GM12878 (cell line): ENCODE data around the gene NEAT1. TPM values are rescaled to one million over a fixed set of nuclear protein-coding genes. Genes with fewer than 3 reads are reported as not detected.
A peak's percentile ranks its signal among the peaks of the same experiment; 100 is the strongest.

Experiments
- ATAC-seq: fragments of 200-7000 bp; cut with Tn5 transposase; 3 replicates; pipeline ENCODE4 v1.9.1; 2020; ENCODE audit warnings: mild to moderate bottlenecking, moderate library complexity
- BruUV-seq: library from RNA; stranded (reverse); fragments of 400-500 nt; replicated peaks from 2 replicates; lab custom pipeline; 2021; lab: Mats Ljungman, UMichigan
- CTCF ChIA-PET: fragments of 300-600 bp; sonication (Branson Sonifier 250); formaldehyde crosslinking; extraction: SDS; loops from one replicate; lab custom pipeline; 2021; ENCODE audit warnings: inconsistent platforms; lab: Yijun Ruan, JAX
- POLR2A ChIA-PET: fragments of 350-600 bp; formaldehyde crosslinking; extraction: SDS; loops from one replicate; lab custom pipeline; 2021; ENCODE audit warnings: inconsistent platforms; lab: Charles Lee
- RAD21 ChIA-PET: fragments of 300-600 bp; sonication (Branson Sonifier 250); formaldehyde crosslinking; loops from one replicate; lab custom pipeline; 2023; ENCODE audit warnings: antibody characterized with exemption; ENCODE audit not compliant: unreplicated experiment; lab: Charles Lee
- SMC1A ChIA-PET: fragments of 300-600 bp; sonication (Branson Sonifier 250); formaldehyde crosslinking; loops from one replicate; lab custom pipeline; 2023; ENCODE audit not compliant: unreplicated experiment, uncharacterized antibody; lab: Charles Lee
- DNase-seq: peaks from one replicate; pipeline ENCODE4 v3.0.0-alpha.2; 2011; ENCODE audit warnings: low read depth, low spot score
- FAIRE-seq: peaks from 3 replicates; lab custom pipeline; 2011; peaks lifted over from hg19 to GRCh38; lab: Jason Lieb, UNC
- H2AFZ ChIP-seq: 2 replicates; pipeline ENCODE4 v1.6.0; 2011; ENCODE audit warnings: low read depth, low read length, control low read depth; ENCODE audit not compliant: control insufficient read depth
- H3K27ac ChIP-seq: 2 replicates; pipeline ENCODE4 v1.5.1; 2011; ENCODE audit warnings: control low read depth; ENCODE audit not compliant: control insufficient read depth, insufficient read depth
- H3K27me3 ChIP-seq, 2 experiments: replicated peaks in 1 of 2; 2 replicates each; pipeline versions ENCODE4 v1.6.0 to v1.6.1; 2011; ENCODE audit warnings: low read length in 1 of 2; ENCODE audit not compliant: control insufficient read depth in 2 of 2, insufficient read depth in 2 of 2
- H3K36me3 ChIP-seq, 2 experiments: 2 replicates each; pipeline ENCODE4 v1.5.1; 2011; ENCODE audit warnings: low read length in 1 of 2; ENCODE audit not compliant: control insufficient read depth in 2 of 2, insufficient read depth in 2 of 2
- H3K4me1 ChIP-seq: 2 replicates; pipeline ENCODE4 v1.6.1; 2011; ENCODE audit warnings: mild to moderate bottlenecking, low read length, moderate library complexity, mixed read lengths; ENCODE audit not compliant: control insufficient read depth, insufficient read depth
- H3K4me2 ChIP-seq: 2 replicates; pipeline ENCODE4 v1.6.0; 2011; ENCODE audit warnings: control low read depth; ENCODE audit not compliant: control insufficient read depth, insufficient read depth
- H3K4me3 ChIP-seq: fragments of 200-600 bp; sonication (generic); 2 replicates; pipeline ENCODE4 v1.5.1; 2016
- H3K79me2 ChIP-seq: 2 replicates; pipeline ENCODE4 v1.6.0; 2011; ENCODE audit warnings: low read length; ENCODE audit not compliant: control insufficient read depth, insufficient read depth
- H3K9ac ChIP-seq: 2 replicates; pipeline ENCODE4 v1.8.0; 2011; ENCODE audit warnings: low read length, control low read depth, mixed read lengths; ENCODE audit not compliant: control insufficient read depth, insufficient read depth
- H3K9me3 ChIP-seq: replicated peaks from 3 replicates; pipeline ENCODE4 v1.5.1; 2011; ENCODE audit warnings: mild to moderate bottlenecking, low read length; ENCODE audit not compliant: control insufficient read depth, insufficient read depth
- H4K20me1 ChIP-seq: 2 replicates; pipeline ENCODE4 v1.6.0; 2011; ENCODE audit not compliant: control insufficient read depth, insufficient read depth
- BHLHE40 ChIP-seq, 2 experiments: fragments of 450-650 bp in 1 of 2; IDR thresholded peaks; 2 replicates each; pipeline ENCODE4 v1.6.1; 2011 to 2017; ENCODE audit warnings: low read depth in 2 of 2, borderline replicate concordance in 1 of 2, improper control_type of control experiment in 1 of 2, low read length in 1 of 2, mild to moderate bottlenecking in 1 of 2
- CHD2 ChIP-seq: IDR thresholded peaks from 2 replicates; pipeline ENCODE4 v1.6.1; 2011; ENCODE audit warnings: low read depth, low read length, improper control_type of control experiment, borderline replicate concordance
- IKZF2 ChIP-seq, 2 experiments: fragments of 450-650 bp; IDR thresholded peaks; 2 replicates each; pipeline ENCODE4 v1.6.1; 2017; ENCODE audit warnings: mild to moderate bottlenecking in 2 of 2, moderate library complexity in 2 of 2
- JUNB ChIP-seq: IDR thresholded peaks from 2 replicates; pipeline ENCODE4 v1.6.1; 2016; ENCODE audit warnings: antibody characterized with exemption, mild to moderate bottlenecking
- NKRF ChIP-seq: fragments of 450-650 bp; conservative IDR thresholded peaks from 2 replicates; pipeline ENCODE4 v1.6.1; 2017; ENCODE audit warnings: mild to moderate bottlenecking, moderate library complexity
- NR2C1 ChIP-seq: fragments of 450-650 bp; IDR thresholded peaks from 2 replicates; pipeline ENCODE4 v1.6.1; 2017; ENCODE audit warnings: antibody characterized with exemption, mild to moderate bottlenecking, moderate library complexity
- RAD21 ChIP-seq: IDR thresholded peaks from 2 replicates; pipeline ENCODE4 v1.6.1; 2011; ENCODE audit warnings: mild to moderate bottlenecking, low read depth, low read length, moderate library complexity; ENCODE audit not compliant: insufficient read depth
- RCOR1 ChIP-seq: conservative IDR thresholded peaks from 2 replicates; pipeline ENCODE4 v1.6.1; 2012; ENCODE audit warnings: low read depth, low read length, improper control_type of control experiment
- SIX5 ChIP-seq: IDR thresholded peaks from 2 replicates; pipeline ENCODE4 v1.6.1; 2011; ENCODE audit warnings: mild to moderate bottlenecking, low read depth, low read length, moderate library complexity; ENCODE audit not compliant: severe bottlenecking
- ZBTB11 ChIP-seq: fragments of 450-650 bp; formaldehyde crosslinking; IDR thresholded peaks from 2 replicates; pipeline ENCODE4 v1.5.0; 2022; ENCODE audit warnings: mild to moderate bottlenecking, missing genetic modification characterization
- ZNF207 ChIP-seq: fragments of 450-650 bp; IDR thresholded peaks from 2 replicates; pipeline ENCODE4 v1.6.1; 2014; ENCODE audit warnings: antibody characterized with exemption, mild to moderate bottlenecking, borderline replicate concordance
- WGBS: methylation state at CpG from one replicate; pipeline ENCODE4 v1.1.6; 2016; ENCODE audit warnings: low lambda C conversion rate; ENCODE audit not compliant: insufficient replicate concordance, insufficient coverage; ENCODE audit errors: missing lambda C conversion rate; 5-methylcytosine and 5-hydroxymethylcytosine counted together
- in situ Hi-C: fragments of 300-500 bp; cut with MboI; formaldehyde crosslinking; loops from 9 replicates; pipeline ENCODE4 v1.14.3; 2018; ENCODE audit warnings: mixed read lengths
- intact Hi-C: fragments of 100-400 bp; cut with micrococcal nuclease; formaldehyde crosslinking; loops from one replicate; pipeline ENCODE4 v1.14.2; 2022; ENCODE audit not compliant: unreplicated experiment
- polyA plus RNA-seq, 11 experiments: library from polyadenylated mRNA; depleted of rRNA in 4 of 11; unstranded in 6 of 11; stranded (reverse) in 5 of 11; fragments of >200 nt; fragmentation: Nextera tagmentation in 4 of 11; fragmentation: Illumina TruSeq in 1 of 11; extraction: Ambion mirVana in 4 of 11; extraction: Trizol in 1 of 11; gene quantifications; 1 replicate in 1 of 11; 2 replicates in 10 of 11; pipeline versions ENCODE4 v1.2.1 to v1.2.3, GENCODE V29; 2011 to 2016; ENCODE audit warnings: inconsistent platforms in 2 of 11, missing spikeins in 2 of 11, low read depth in 1 of 11
- total RNA-seq, 4 experiments: library from RNA; depleted of rRNA in 3 of 4; stranded (reverse); fragments of >200 nt in 3 of 4; fragmentation: Illumina TruSeq in 1 of 4; extraction: Trizol in 1 of 4; gene quantifications; 2 replicates each; pipeline versions ENCODE4 v1.2.1 to v1.2.3, GENCODE V29; 2013 to 2021

Gene NEAT1
- total and polyA plus RNA-seq, 10 of the 15 experiments (the other 5 are each of a cell fraction or from before 2014, with no cell fraction given): 13.6 to 328 (median 69.4) TPM

- FAIRE-seq (no peak), DNase-seq (no peak), ATAC-seq (peak; percentile 0; the same call in 2 of the 3 replicates)
- Histone ChIP-seq H3K27ac (peak overlapping the region; percentile 100), H3K79me2 (peaks cover 68% of the 10 kb centered on the region), H2AFZ (no peak overlapping the region), H3K4me2 (peak overlapping the region; percentile 100), H3K36me3 (peaks cover 4 to 6% of the 10 kb centered on the region in 2 experiments; a peak in 2 of 4 replicates), H3K4me3 (peak overlapping the region; percentile 79), H3K4me1 (peaks cover 51% of the 10 kb centered on the region), H4K20me1 (no peaks in the 10 kb centered on the region), H3K27me3 (no peaks in the 10 kb centered on the region), H3K9ac (peak overlapping the region; percentile 99), H3K9me3 (no peaks in the 10 kb centered on the region)
- BruUV-seq: no TSS peak
- in situ Hi-C loops: loop anchor here (5.0 kb wide), 1 partner anchor 89 kb away; no protein-coding TSS in a partner anchor
- CTCF ChIA-PET: interaction anchor here (0.6 to 15.3 kb wide), 13 partner anchors 15 to 90 kb away, joined by 3 to 362 read pairs (median 25); partner anchors contain the start of genes FRMD8, MALAT1 and SLC25A45
- POLR2A ChIA-PET: interaction anchor here (0.6 to 13.6 kb wide), 19 partner anchors 9 to 156 kb away, joined by 3 to 323 read pairs (median 9); partner anchors contain the start of genes FRMD8, MALAT1 and POLA2
- intact Hi-C loops: loop anchor here (2.0 to 5.0 kb wide), 5 partner anchors 13 to 154 kb away; partner anchors contain the start of genes FAM89B, SLC25A45 and ZNRD2
- 0% methylated on average over 18 of the region's 19 CpGs for WGBS
- RAD21 ChIA-PET: interaction anchor here (0.8 to 15.3 kb wide), 17 partner anchors 10 to 107 kb away, joined by 3 to 282 read pairs (median 7); partner anchors contain the start of genes FRMD8, MALAT1, SCYL1 and SLC25A45
- SMC1A ChIA-PET: interaction anchor here (1.2 to 12.7 kb wide), 15 partner anchors 8 to 156 kb away, joined by 3 to 232 read pairs (median 20); partner anchors contain the start of genes FRMD8, MALAT1, POLA2 and SLC25A45
- TF ChIP-seq IKZF2 (IDR thresholded peaks at IDR 0.05) (peak; percentile 18 to 32; a peak in 1 of 4 replicates), SIX5 (no peak), NR2C1 (no peak), BHLHE40 (IDR thresholded peaks at IDR 0.05; ENCODE audit: borderline replicate concordance in 1 of 2, low read depth in 2 of 2, low read length in 1 of 2) (peak; percentile 19 to 78; a peak in 3 of 4 replicates), RAD21 (no peak), CHD2 (no peak), ZBTB11 (CRISPR knock-in tag) (no peak), RCOR1 (no peak), NKRF (peak; percentile 27; the same call in 1 of the 2 replicates), ZNF207 (no peak), JUNB (no peak)
Measured at GRCh38 chr11:65417702-65418430, 4.7 kb upstream of the NEAT1 start.
